ENCODE measurements around the gene CATSPERZ.

CATSPERZ gene

GRCh38 chr11:64285885-64286800 lies 14.0 kb upstream of the CATSPERZ start:
- peak; percentile 76 for DNase-seq

- no peak for DNase-seq
Measured at GRCh38 chr11:64286801-64287159, 13.4 kb upstream of the CATSPERZ start.

GRCh38 chr11:64287676-64288352 lies 12.3 kb upstream of the CATSPERZ start:
- no peak for DNase-seq

GRCh38 chr11:64288353-64288750 lies 11.8 kb upstream of the CATSPERZ start:
- DNase-seq: no peak

- DNase-seq: no peak
Measured at GRCh38 chr11:64289002-64289564, 11.1 kb upstream of the CATSPERZ start.

- DNase-seq: no peak
Measured at GRCh38 chr11:64290352-64291261, 9.6 kb upstream of the CATSPERZ start.

- no peak for DNase-seq
Measured at GRCh38 chr11:64291262-64291751, 8.9 kb upstream of the CATSPERZ start, which contains the start of gene KCNK4. TSS of gene KCNK4 (plus strand) at chr11:64291302. CDS start at chr11:64293019, 1,717 bp downstream.

GRCh38 chr11:64291752-64292459 lies 8.3 kb upstream of the CATSPERZ start:
- DNase-seq: no peak

GRCh38 chr11:64292460-64293254 lies 7.5 kb upstream of the CATSPERZ start:
- no peak for DNase-seq

- DNase-seq: no peak
Measured at GRCh38 chr11:64294774-64295173, 5.4 kb upstream of the CATSPERZ start.

GRCh38 chr11:64295760-64296159 lies 4.4 kb upstream of the CATSPERZ start:
- DNase-seq: no peak

- no peak for DNase-seq
Measured at GRCh38 chr11:64296236-64296635, 3.9 kb upstream of the CATSPERZ start.

- no peak for DNase-seq
Measured at GRCh38 chr11:64296830-64297698, 3.1 kb upstream of the CATSPERZ start.

- peak; percentile 80 for DNase-seq
Measured at GRCh38 chr11:64297699-64298358, 2.3 kb upstream of the CATSPERZ start.

- DNase-seq: peak; percentile 11
Measured at GRCh38 chr11:64298966-64299846, 952 bp upstream of the CATSPERZ start.

- DNase-seq: no peak
Measured at GRCh38 chr11:64303109-64304031, 3.2 kb downstream of the CATSPERZ start.

GRCh38 chr11:64304032-64304315 lies 3.8 kb downstream of the CATSPERZ start:
- DNase-seq: no peak
